Heart left ventricle (tissue), 13 donors: ENCODE measurements around the gene PIGN.

Experiments used
- POLR2A ChIP-seq, 2 donors: fragments of 450-650 bp; IDR thresholded peaks; one replicate each; pipeline ENCODE4 v1.6.1; 2017; ENCODE audit warnings: antibody characterized with exemption in 2 of 2, mild to moderate bottlenecking in 2 of 2, moderate library complexity in 2 of 2
- TF ChIP-seq, protein P1 (sequence below), 12 donors: fragments of 200-600 bp; sonication (generic) in 4 of 12; IDR thresholded peaks; one replicate each; pipeline versions ENCODE4 v1.5.0 to v1.8.0; 2018 to 2022; ENCODE audit warnings: antibody characterized with exemption in 12 of 12, mild to moderate bottlenecking in 5 of 12
- donor health status: ischemic (EF 13 %, LVEDD 7.1; RV severe dilation, severe dysfunction).
- donor health status: DM: no; HTN: yes; CAD: no.
- donor health status: DM: no; HTN: no; CAD: no.
- donor health status: ischemic (EF 25% LVEDD 6.9; RV normal size, moderate dysfunction).
- donor health status: ischemic (EF 25% LVEDD 5.7; RV mildly dilated, moderate dysfunction).
- donor health status: ischemic (EF 35%, LVEDD 5.7; RV mildly dilated, moderate dysfunction).
- donor health status: nonischemic (EF 11% LVEDD 7.7; RV severe dilation, severe dysfunction).
- donor health status: DM: yes; HTN: yes; CAD: no.
- donor health status: PGD.
- donor health status: ischemic (EF 29% LVEDD 5.4; RV normal size, mild dysfunction).
- donor health status: nonischemic (EF 23%, LVEDD 6.1; RV moderate dilation, normal function).

DNA sequence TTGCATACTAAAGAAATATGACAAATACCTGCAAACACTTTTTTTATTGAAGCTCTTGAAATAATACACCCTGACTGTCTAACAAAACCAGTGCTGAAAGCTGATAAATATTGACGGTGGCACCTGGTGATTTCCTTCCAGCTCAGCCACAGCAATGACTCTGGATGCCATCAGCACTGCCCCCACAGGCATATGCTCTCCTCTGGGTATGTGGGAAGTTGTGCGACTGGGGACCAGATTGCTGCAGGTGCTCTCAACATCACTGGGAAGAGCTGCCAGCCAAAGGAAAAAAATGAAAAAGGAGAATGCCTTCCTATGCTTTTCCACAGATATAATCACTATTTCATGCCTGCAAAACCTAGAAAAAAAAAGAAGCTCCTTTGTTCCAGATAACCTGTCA is 141.5 kb downstream of the PIGN start:
- TF ChIP-seq, protein P1, sequence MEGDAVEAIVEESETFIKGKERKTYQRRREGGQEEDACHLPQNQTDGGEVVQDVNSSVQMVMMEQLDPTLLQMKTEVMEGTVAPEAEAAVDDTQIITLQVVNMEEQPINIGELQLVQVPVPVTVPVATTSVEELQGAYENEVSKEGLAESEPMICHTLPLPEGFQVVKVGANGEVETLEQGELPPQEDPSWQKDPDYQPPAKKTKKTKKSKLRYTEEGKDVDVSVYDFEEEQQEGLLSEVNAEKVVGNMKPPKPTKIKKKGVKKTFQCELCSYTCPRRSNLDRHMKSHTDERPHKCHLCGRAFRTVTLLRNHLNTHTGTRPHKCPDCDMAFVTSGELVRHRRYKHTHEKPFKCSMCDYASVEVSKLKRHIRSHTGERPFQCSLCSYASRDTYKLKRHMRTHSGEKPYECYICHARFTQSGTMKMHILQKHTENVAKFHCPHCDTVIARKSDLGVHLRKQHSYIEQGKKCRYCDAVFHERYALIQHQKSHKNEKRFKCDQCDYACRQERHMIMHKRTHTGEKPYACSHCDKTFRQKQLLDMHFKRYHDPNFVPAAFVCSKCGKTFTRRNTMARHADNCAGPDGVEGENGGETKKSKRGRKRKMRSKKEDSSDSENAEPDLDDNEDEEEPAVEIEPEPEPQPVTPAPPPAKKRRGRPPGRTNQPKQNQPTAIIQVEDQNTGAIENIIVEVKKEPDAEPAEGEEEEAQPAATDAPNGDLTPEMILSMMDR (IDR thresholded peaks at IDR 0.05), result no peak
- TF ChIP-seq POLR2A (IDR thresholded peaks at IDR 0.05), result no peak
